Measurements from ENCODE around the gene CUL2.
"Not testable (repeated sequence)": the region's sequence is repeated elsewhere in the genome, so short reads cannot be mapped to it uniquely, and the experiment has no call there.

CUL2 gene

DNA sequence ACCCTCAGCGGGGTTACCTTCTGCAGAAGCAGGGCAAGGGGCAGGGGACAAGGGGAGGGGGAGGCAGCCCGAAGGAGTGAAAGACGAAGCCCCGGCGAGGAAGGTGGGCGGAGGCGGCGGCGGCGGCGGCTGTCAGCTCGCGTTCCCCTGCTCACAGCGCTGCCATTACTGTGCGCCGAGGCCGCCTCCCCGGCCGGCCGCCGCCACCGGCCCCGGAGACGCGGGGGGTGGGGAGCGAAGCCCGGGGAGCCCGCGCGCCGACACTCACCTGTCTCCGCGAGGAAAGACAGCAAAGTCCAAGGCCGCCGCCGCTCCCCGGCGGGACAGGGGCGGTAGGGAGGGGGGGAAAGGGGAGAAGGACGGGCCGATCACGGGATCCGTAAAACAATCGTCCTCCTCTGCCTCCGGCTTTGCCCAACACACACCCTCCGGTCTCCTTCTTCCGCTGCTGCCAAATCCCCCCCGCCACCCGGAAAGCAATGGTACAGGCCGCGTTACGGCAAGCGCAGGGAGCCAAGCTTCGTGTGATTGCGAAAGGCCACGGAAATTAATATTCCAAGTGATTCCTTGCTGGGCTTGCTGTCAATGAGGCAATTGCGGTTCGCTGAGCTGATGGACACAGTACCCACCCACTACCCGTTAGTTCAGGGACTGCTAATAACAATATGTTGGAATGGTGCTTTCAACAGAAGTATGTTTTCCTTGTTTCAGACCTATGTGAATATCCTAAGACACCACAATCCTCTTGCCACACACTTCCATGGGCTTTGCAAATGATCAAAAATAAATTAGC, at the start of gene CUL2:
Gene CUL2 (minus strand): TSS at position 180 of the 793 bp plus-strand sequence. CDS start 19,024 bp downstream, outside the sequence.
- DNase-seq (ENCODE audit: low spot score) = peak; percentile 93

DNA sequence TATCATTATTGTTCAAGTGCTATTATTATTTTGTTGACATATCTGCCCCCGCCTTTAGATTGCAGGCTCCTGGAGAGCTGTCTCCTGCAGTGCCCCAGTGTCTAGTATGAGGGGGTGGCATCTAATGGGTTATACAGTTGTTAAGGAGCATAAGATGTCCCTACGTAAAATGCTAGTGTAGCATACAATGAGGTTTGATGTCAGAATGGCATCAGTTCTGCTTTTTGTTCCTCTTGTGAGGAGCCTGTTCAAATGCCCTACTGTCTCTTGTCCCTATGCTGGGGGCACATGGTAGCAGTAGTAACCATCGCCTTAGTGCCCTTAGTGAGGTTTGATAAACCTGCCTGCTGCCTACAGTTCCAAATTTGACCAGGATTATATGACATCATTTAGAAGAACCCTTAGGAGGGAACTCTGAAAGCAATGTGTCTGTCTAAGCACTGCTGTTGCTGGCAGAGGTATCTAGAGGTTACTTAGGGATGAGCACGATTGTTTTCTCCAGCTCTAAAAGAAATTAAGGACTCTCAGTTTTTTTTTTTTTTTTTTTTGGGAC, 46.2 kb upstream of the CUL2 start:
- DNase-seq (ENCODE audit: low spot score) = no peak

GRCh38 chr10:35135861-35136260, 45.7 kb upstream of the CUL2 start:
- DNase-seq (ENCODE audit: low spot score) = no peak

DNA sequence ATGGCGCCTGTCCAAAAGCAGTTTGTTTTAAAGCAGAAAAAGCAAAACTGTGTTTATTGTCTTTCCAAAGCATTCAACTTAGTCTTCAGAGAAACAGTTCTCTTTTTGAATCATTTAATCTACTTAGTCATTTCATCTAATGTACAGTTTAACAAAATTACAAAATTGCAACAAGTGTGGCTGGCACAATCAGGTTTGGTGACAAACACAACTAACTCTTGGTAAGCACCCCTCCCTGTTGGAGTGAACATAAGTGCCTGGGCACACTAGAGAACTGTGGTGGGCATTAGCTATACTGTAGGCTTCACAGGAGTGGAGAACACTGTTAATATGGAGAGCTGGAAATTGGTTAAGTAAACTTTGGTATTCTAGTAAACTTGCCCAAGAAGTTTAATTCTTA, 43.4 kb upstream of the CUL2 start:
- DNase-seq (ENCODE audit: low spot score) = no peak

DNA sequence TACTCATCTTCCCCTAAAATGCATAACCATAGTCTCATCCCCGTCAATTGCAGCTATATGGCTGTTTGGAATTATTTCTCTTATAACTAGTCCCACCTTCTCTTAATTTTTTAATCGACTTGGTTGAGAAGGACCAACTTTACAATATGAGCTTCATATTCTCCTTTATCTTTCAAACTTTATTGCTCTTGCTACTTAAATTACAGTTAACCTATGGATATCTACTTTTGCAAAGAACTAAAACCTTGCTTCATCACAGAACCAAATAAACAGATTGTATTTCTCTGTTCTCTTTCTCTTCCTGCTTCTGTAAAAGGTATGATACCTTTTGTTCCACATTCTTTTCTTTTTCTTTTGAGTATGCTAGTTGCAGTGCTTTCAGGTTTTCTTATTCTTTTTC, 42.6 kb upstream of the CUL2 start:
- DNase-seq (ENCODE audit: low spot score) = no peak

DNA sequence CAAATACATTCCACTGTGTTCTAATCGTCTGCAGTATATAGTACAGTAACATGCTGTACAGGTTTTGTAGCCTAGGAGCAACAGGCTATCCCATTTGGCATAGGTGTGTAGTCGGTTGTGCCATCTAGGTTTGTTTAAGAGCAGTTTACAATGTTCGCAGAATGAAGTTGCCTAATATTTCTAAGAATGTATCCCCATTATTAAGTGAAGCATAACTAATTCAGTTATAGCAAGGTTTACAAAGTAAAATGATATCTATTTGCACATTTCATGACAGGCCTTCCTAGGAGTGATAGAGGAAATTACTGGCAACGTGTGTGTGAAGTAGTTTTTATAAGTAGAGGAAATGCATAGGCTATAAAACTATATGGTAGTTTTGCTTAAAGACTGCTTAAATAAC, 40.5 kb upstream of the CUL2 start:
- DNase-seq (ENCODE audit: low spot score) = no peak

DNA sequence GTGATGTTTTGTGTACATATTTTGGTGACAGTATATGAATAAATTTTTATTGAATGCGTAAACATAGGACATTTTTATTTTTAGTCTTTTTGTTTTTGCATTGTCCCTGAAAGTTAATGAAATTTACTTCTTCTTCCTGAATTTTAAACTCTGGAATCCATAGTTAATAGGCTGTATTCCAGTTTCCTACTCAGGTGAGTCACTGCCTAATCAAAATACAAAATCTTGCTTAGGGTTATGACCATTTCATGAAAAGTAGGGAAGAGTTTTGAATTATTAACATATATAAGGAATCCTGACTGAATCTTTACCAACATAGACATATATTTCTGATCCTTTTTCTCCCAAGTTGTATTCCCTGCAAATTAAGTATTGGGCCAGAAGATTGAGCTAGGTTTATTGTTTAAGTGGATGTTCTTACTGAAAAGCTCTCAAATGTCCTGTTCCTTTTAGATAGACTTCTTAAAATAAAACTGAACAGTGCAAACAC, 39.1 kb upstream of the CUL2 start:
- no peak for DNase-seq (ENCODE audit: low spot score)

- peak; percentile 16 for DNase-seq (ENCODE audit: low spot score)
Measured at GRCh38 chr10:35127289-35127891, 37.2 kb upstream of the CUL2 start.

GRCh38 chr10:35126530-35127288, 36.6 kb upstream of the CUL2 start, which contains the start of gene CREM:
TSS of gene CREM (plus strand) at chr10:35126846. CDS start at chr10:35137836, 10,990 bp downstream.
- peak; percentile 98 for DNase-seq (ENCODE audit: low spot score)

- DNase-seq (ENCODE audit: low spot score) = no peak
Measured at GRCh38 chr10:35126062-35126529, 36.0 kb upstream of the CUL2 start.

- no peak for DNase-seq (ENCODE audit: low spot score)
Measured at GRCh38 chr10:35124540-35124939, 34.4 kb upstream of the CUL2 start.

DNA sequence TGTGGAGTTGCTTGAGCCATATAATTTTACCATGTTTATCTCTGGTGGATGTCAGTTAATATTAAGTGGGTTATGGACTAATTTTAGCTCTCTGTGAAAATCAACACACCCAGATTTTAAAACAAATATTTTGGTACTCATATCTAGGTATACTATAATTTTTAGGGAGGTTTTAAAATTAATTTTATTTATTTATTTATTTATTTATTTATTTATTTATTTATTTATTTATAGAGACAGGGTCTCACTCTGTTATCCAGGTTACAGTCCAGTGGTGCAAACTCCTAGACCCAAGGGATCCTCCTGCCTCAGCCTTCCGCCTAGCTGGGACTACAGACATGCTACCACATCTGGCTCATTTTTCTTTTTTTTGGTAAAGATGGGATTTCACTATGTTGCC, 29.2 kb upstream of the CUL2 start:
- DNase-seq (ENCODE audit: low spot score) = no peak

- no peak for DNase-seq (ENCODE audit: low spot score)
Measured at GRCh38 chr10:35112571-35112970, 22.4 kb upstream of the CUL2 start.

- DNase-seq (ENCODE audit: low spot score) = no peak
Measured at GRCh38 chr10:35103882-35104281, 13.7 kb upstream of the CUL2 start.

- no peak for DNase-seq (ENCODE audit: low spot score)
Measured at GRCh38 chr10:35097510-35097909, 7.4 kb upstream of the CUL2 start.

GRCh38 chr10:35096312-35096711, 6.2 kb upstream of the CUL2 start:
- DNase-seq (ENCODE audit: low spot score) = no peak

DNA sequence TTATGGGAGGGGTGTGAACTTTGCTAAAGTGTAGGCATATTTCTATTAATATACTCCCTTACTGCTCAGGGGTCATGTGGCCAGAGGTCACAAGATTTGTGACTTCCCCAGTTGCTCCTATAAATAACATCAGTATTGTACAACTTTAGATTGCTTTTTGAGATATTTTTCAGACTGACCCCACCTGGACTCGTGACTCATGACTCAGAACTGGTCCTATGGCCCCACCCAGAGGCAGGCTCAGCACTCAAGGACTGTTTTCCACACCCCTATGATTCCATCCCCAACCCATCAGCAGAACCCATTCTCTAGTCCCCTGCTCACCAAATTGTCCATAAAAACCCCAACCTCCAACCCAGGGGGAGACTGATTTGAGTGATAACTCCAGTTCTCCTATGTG, 2.7 kb upstream of the CUL2 start:
- no peak for DNase-seq (ENCODE audit: low spot score)

DNA sequence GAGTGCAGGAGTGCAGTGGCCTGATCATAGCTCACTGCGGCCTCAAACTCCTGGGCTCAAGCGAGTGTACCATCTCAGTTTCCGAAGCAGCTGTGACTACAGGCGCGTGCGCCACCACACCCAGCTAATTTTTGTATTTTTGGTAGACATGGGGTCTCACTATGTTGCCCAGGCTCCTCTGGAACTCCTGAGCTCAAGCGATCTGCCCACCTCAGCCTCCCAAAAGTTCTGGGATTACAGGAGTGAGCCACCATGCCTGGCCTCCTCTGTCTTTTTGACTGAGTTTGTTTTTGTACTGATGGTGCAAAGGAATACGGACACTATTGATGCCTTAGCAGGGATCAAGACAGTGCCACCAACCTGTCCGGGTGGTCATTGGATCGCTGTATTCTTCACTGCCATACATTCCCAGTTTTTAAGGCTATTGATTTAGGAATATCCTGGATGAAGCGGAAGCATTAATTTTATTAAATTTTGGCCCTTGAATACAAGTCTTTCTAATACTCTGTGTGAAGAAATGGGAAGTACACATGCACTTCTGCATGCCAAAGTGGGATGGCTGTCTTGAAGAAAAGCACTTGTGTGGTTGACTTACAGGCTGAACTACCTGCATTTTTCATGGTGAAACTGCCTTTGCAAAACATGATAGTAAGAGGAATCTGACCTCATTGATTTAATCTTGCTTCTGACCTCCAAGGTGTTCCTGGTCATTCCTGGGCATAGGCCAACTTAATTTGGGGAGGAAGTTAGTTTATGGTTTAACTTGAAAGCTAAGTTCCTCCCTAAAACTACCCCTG, 2.1 kb upstream of the CUL2 start:
- no peak for DNase-seq (ENCODE audit: low spot score)

GRCh38 chr10:35089611-35090161, 455 bp downstream of the CUL2 start:
- no peak for DNase-seq (ENCODE audit: low spot score)

- no peak for DNase-seq (ENCODE audit: low spot score)
Measured at GRCh38 chr10:35083242-35083641, 6.9 kb downstream of the CUL2 start.

DNA sequence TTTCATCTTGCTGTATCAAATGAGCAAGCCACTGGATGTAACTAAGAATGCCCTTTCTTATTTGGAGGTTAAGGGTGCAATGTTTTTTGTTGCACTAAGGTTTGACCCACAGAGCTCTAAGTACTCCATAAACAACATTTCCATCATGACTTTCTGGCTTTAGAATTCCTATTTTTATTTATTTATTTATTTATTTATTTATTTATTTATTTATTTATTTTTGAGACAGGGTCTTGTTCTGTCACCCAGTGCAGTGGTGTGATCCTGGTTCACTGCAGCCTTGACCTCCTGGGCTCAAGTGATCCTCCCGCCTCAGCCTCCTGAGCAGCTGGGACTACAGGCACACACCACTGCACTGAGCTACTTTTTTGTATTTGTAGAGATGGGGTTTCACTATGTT, 9.9 kb downstream of the CUL2 start:
- DNase-seq (ENCODE audit: low spot score) = not testable (repeated sequence)
